Mesothelial cell of epicardium (in vitro differentiated cells): ENCODE results near the gene PIEZO2. TPM values are rescaled to one million over a fixed set of nuclear protein-coding genes. Genes with fewer than 3 reads are reported as not detected.

Source experiments
- DNase-seq, 2 experiments: peaks; one replicate each; pipeline ENCODE4 v3.0.0; 2021; ENCODE audit warnings: low spot score in 2 of 2; ENCODE audit not compliant: unreplicated experiment in 2 of 2
- H3K27ac Mint-ChIP-seq: 2 replicates; pipeline ENCODE4 v1.8.0; 2021; ENCODE audit warnings: mixed read lengths
- H3K27me3 Mint-ChIP-seq: 2 replicates; pipeline ENCODE4 v1.8.0; 2021; ENCODE audit warnings: low read depth, mixed read lengths
- H3K36me3 Mint-ChIP-seq: 2 replicates; pipeline ENCODE4 v1.8.0; 2021; ENCODE audit warnings: mixed read lengths
- H3K4me1 Mint-ChIP-seq: 2 replicates; pipeline ENCODE4 v1.8.0; 2021; ENCODE audit warnings: mixed read lengths
- H3K4me3 Mint-ChIP-seq: 2 replicates; pipeline ENCODE4 v1.8.0; 2021; ENCODE audit warnings: mild to moderate bottlenecking, moderate library complexity, mixed read lengths
- H3K9me3 Mint-ChIP-seq: 2 replicates; pipeline ENCODE4 v1.8.0; 2021; ENCODE audit warnings: mixed read lengths
- CTCF ChIP-seq: fragments of 200-600 bp; sonication (generic); IDR thresholded peaks from one replicate; pipeline ENCODE4 v1.5.0; 2021; ENCODE audit warnings: antibody characterized with exemption; ENCODE audit not compliant: unreplicated experiment
- total RNA-seq: library from RNA; stranded (reverse); gene quantifications from 3 replicates; pipeline ENCODE4 v1.2.1, GENCODE V29; 2021

The PIEZO2 gene
- total RNA-seq, 1 donor from 2014 or later = 36.7 TPM

GRCh38 chr18:10894501-10894900, 254.9 kb downstream of the PIEZO2 start:
- Mint-ChIP-seq H3K27ac (no peak overlapping the region), H3K4me1 (peaks cover 21% of the 10 kb centered on the region), H3K27me3 (peaks cover 1% of the 10 kb centered on the region), H3K9me3 (no peaks in the 10 kb centered on the region), H3K4me3 (no peak overlapping the region), H3K36me3 (peaks cover 2% of the 10 kb centered on the region)
- no peak for TF ChIP-seq CTCF
- no peak for DNase-seq

- peaks cover 1% of the 10 kb centered on the region for H3K27me3 Mint-ChIP-seq
- peaks cover 2% of the 10 kb centered on the region for H3K36me3 Mint-ChIP-seq
- no peak overlapping the region for H3K27ac Mint-ChIP-seq
- H3K4me1 Mint-ChIP-seq = peaks cover 20% of the 10 kb centered on the region
- no peak overlapping the region for H3K4me3 Mint-ChIP-seq
- TF ChIP-seq CTCF = no peak
- no peak for DNase-seq
- no peaks in the 10 kb centered on the region for H3K9me3 Mint-ChIP-seq
Observed at GRCh38 chr18:10893761-10894160, 255.6 kb downstream of the PIEZO2 start.

GRCh38 chr18:10893196-10893595, 256.2 kb downstream of the PIEZO2 start:
- no peaks in the 10 kb centered on the region for H3K9me3 Mint-ChIP-seq
- TF ChIP-seq CTCF = no peak
- H3K4me1 Mint-ChIP-seq = peaks cover 20% of the 10 kb centered on the region
- no peak overlapping the region for H3K4me3 Mint-ChIP-seq
- H3K36me3 Mint-ChIP-seq = peaks cover 2% of the 10 kb centered on the region
- H3K27me3 Mint-ChIP-seq = peaks cover 1% of the 10 kb centered on the region
- H3K27ac Mint-ChIP-seq = no peak overlapping the region
- DNase-seq = no peak

GRCh38 chr18:10892786-10893185, 256.6 kb downstream of the PIEZO2 start:
- H3K4me1 Mint-ChIP-seq = peaks cover 20% of the 10 kb centered on the region
- TF ChIP-seq CTCF = no peak
- H3K4me3 Mint-ChIP-seq = no peak overlapping the region
- peaks cover 1% of the 10 kb centered on the region for H3K27me3 Mint-ChIP-seq
- H3K27ac Mint-ChIP-seq = peak overlapping the region; percentile 55
- H3K9me3 Mint-ChIP-seq = no peaks in the 10 kb centered on the region
- peaks cover 2% of the 10 kb centered on the region for H3K36me3 Mint-ChIP-seq
- DNase-seq = no peak

- Mint-ChIP-seq H3K4me1 (peaks cover 20% of the 10 kb centered on the region), H3K9me3 (no peaks in the 10 kb centered on the region)
Observed at GRCh38 chr18:10890022-10890421, 259.3 kb downstream of the PIEZO2 start.

More at GRCh38 chr18:10890022-10890421, 259.3 kb downstream of the PIEZO2 start:
- DNase-seq = no peak
- no peak overlapping the region for H3K4me3 Mint-ChIP-seq
- TF ChIP-seq CTCF = no peak
- no peak overlapping the region for H3K27ac Mint-ChIP-seq
- no peaks in the 10 kb centered on the region for H3K36me3 Mint-ChIP-seq
- H3K27me3 Mint-ChIP-seq = peaks cover 1% of the 10 kb centered on the region
